Ishikawa (cell line): ENCODE results near the gene TSPAN18.

Experiments used
- CEBPB ChIP-seq: IDR thresholded peaks from 2 replicates; pipeline ENCODE4 v1.6.1; 2012
- CREB1 ChIP-seq: IDR thresholded peaks from 2 replicates; pipeline ENCODE4 v1.6.1; 2012; ENCODE audit warnings: low read depth
- EGR1 ChIP-seq: IDR thresholded peaks from 2 replicates; pipeline ENCODE4 v1.6.1; 2012
- EP300 ChIP-seq: IDR thresholded peaks from 2 replicates; pipeline ENCODE4 v1.6.1; 2012; ENCODE audit warnings: borderline replicate concordance
- FOXM1 ChIP-seq: IDR thresholded peaks from 2 replicates; pipeline ENCODE4 v1.6.1; 2012; ENCODE audit warnings: low read depth, borderline replicate concordance
- NFIC ChIP-seq: IDR thresholded peaks from 2 replicates; pipeline ENCODE4 v1.6.1; 2012
- RAD21 ChIP-seq: IDR thresholded peaks from 2 replicates; pipeline ENCODE4 v1.6.1; 2012; ENCODE audit warnings: low read depth
- TAF1 ChIP-seq: IDR thresholded peaks from 2 replicates; pipeline ENCODE4 v1.6.1; 2012; ENCODE audit warnings: low read depth, mild to moderate bottlenecking
- TCF12 ChIP-seq: IDR thresholded peaks from 2 replicates; pipeline ENCODE4 v1.6.1; 2012; ENCODE audit warnings: low read depth
- TEAD4 ChIP-seq: IDR thresholded peaks from 2 replicates; pipeline ENCODE4 v1.6.1; 2012
- YY1 ChIP-seq: IDR thresholded peaks from 2 replicates; pipeline ENCODE4 v1.6.1; 2012; ENCODE audit warnings: low read depth
- ZBTB7A ChIP-seq: IDR thresholded peaks from 2 replicates; pipeline ENCODE4 v1.6.1; 2012; ENCODE audit warnings: low read depth
- TF ChIP-seq, protein P1 (sequence below): IDR thresholded peaks from 2 replicates; pipeline ENCODE4 v1.6.1; 2012
- TF ChIP-seq, protein P2 (sequence below): IDR thresholded peaks from 2 replicates; pipeline ENCODE4 v1.6.1; 2012
- TF ChIP-seq, protein P3 (sequence below): IDR thresholded peaks from 2 replicates; pipeline ENCODE4 v1.6.1; 2012; ENCODE audit warnings: low read depth, mild to moderate bottlenecking

The TSPAN18 gene

DNA sequence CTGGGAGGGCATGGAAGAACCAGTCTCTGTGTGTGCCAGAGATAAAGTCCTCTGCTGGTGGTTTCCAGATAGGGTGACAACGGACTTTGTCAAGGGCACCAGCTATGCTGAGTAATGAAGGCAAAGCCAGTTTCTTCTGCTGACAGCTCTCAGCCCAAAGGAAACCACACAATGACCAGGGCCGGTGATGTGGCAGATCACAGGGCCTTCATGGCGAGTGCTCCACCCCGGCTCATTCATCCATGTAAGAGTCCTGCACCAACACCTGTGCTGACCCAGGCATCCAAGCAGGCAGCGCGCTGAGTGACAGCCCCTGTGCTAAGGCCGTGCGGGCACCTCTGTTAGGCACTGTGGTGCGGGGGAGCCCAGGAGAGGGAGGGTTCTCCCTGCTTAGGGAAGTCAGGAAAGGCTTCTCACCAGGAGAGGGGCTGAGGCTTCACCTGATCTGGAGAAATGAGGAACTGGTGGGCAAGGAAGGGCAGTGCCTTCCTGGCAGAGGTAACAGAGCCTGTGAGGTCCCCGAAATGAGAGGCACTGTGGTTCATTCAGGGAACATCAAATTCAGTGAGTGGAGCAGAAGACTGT lies 190.1 kb downstream of the TSPAN18 start:
- no peak for TF ChIP-seq TCF12
- TF ChIP-seq, protein P1, sequence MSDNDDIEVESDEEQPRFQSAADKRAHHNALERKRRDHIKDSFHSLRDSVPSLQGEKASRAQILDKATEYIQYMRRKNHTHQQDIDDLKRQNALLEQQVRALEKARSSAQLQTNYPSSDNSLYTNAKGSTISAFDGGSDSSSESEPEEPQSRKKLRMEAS: no peak
- TF ChIP-seq, protein P2, sequence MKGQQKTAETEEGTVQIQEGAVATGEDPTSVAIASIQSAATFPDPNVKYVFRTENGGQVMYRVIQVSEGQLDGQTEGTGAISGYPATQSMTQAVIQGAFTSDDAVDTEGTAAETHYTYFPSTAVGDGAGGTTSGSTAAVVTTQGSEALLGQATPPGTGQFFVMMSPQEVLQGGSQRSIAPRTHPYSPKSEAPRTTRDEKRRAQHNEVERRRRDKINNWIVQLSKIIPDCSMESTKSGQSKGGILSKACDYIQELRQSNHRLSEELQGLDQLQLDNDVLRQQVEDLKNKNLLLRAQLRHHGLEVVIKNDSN: no peak
- no peak for TF ChIP-seq TEAD4
- no peak for TF ChIP-seq CREB1
- no peak for TF ChIP-seq RAD21
- TF ChIP-seq CEBPB: no peak
- no peak for TF ChIP-seq EGR1
- TF ChIP-seq FOXM1: no peak
- no peak for TF ChIP-seq NFIC
- no peak for TF ChIP-seq EP300
- TF ChIP-seq, protein P3, sequence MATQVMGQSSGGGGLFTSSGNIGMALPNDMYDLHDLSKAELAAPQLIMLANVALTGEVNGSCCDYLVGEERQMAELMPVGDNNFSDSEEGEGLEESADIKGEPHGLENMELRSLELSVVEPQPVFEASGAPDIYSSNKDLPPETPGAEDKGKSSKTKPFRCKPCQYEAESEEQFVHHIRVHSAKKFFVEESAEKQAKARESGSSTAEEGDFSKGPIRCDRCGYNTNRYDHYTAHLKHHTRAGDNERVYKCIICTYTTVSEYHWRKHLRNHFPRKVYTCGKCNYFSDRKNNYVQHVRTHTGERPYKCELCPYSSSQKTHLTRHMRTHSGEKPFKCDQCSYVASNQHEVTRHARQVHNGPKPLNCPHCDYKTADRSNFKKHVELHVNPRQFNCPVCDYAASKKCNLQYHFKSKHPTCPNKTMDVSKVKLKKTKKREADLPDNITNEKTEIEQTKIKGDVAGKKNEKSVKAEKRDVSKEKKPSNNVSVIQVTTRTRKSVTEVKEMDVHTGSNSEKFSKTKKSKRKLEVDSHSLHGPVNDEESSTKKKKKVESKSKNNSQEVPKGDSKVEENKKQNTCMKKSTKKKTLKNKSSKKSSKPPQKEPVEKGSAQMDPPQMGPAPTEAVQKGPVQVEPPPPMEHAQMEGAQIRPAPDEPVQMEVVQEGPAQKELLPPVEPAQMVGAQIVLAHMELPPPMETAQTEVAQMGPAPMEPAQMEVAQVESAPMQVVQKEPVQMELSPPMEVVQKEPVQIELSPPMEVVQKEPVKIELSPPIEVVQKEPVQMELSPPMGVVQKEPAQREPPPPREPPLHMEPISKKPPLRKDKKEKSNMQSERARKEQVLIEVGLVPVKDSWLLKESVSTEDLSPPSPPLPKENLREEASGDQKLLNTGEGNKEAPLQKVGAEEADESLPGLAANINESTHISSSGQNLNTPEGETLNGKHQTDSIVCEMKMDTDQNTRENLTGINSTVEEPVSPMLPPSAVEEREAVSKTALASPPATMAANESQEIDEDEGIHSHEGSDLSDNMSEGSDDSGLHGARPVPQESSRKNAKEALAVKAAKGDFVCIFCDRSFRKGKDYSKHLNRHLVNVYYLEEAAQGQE: no peak
- TF ChIP-seq ZBTB7A: no peak
- no peak for TF ChIP-seq TAF1
- TF ChIP-seq YY1: no peak

DNA sequence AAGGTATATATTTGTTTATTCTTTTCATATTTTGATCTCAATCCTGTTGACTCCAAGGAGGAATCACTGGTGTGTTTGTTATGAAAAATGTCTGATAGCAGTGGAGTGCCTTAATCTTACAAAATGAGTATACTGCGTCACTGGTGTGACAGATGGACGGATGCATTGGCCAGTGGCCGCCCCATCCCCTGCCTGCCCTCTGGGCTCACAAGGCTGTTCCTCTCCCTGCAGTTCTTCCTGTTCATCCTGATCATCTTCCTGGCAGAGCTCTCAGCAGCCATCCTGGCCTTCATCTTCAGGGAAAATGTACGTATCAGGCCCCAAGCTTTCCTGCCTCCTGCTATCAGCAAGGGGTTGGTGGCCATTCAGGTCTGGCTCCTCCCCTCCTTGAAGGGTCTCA lies 191.0 kb downstream of the TSPAN18 start:
- no peak for TF ChIP-seq RAD21
- TF ChIP-seq, protein P1: no peak
- TF ChIP-seq, protein P3: no peak

DNA sequence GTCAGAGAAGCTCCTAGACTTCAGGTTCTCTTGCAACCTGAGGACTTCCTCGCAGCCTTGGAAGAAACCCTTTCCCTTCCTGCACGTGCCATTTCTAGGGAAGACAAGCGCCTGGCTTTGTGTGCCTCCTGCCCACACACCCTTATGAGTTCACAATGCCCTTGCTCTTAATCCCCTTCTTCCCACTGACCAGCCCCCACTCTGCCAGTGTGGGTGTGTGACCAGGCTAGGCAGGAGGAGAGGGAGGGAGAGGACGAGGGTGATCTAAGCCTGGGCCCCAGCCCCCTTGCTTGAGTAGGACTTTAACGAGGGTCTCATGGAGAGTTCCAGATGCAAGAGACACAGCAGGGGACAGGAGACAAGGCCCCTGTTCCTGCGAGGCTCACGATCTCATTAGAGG lies 193.7 kb downstream of the TSPAN18 start:
- TF ChIP-seq, protein P3: no peak
- TF ChIP-seq, protein P1: no peak
- TF ChIP-seq YY1 (no peak), TCF12 (no peak), EGR1 (no peak), NFIC (no peak), FOXM1 (no peak), CEBPB (no peak), ZBTB7A (no peak), RAD21 (no peak), TAF1 (no peak), TEAD4 (no peak)
- TF ChIP-seq, protein P2: no peak

DNA sequence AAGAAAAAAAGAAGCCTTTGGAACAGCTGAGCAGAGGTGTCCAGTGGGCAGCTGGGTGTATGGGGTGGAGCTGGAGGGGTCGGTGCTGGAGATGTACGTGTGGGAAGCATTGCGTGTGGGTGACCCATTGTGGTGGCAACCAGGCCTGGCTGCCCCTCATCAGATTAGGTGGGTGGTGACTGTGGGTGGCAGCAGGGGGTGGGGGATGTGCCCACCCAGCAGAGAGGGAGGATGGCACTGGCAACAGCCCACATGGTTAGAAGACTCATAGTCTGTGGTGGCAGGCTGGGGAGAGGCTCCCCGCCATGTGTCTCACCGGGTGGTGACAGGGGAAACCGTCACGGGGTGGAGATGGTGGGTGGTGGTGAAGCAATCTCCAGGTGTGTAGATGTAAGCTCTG lies 196.4 kb downstream of the TSPAN18 start:
- TF ChIP-seq EP300 (no peak), ZBTB7A (no peak), YY1 (no peak), CEBPB (no peak), EGR1 (no peak), FOXM1 (no peak)

DNA sequence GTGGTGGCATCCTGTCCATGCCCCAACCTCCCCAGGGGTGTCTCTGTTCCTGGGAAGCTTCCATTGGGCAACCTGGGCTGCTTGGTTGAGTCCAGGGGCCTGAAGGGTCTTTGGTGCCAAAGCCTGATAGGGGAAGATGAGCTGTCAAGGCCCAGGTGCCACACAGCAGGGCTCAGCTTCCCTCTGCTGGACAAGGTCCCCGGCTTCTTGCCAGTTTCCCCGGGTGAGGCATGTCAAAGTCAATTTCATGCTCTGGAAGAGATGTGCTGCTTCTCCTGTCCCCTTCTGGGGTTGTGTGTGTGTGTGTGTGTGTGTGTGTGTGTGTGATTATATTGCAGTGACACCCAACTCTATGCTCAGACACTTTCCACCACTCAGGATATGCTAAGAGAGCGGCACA lies 197.0 kb downstream of the TSPAN18 start:
- TF ChIP-seq ZBTB7A: no peak
- TF ChIP-seq EGR1: no peak
- no peak for TF ChIP-seq CREB1
- no peak for TF ChIP-seq YY1
- TF ChIP-seq, protein P2: no peak
- TF ChIP-seq TEAD4: no peak
- TF ChIP-seq TAF1: no peak
- TF ChIP-seq, protein P1: no peak
- TF ChIP-seq FOXM1: no peak
- TF ChIP-seq RAD21: no peak
- no peak for TF ChIP-seq NFIC
- TF ChIP-seq TCF12: no peak
- no peak for TF ChIP-seq EP300
- TF ChIP-seq, protein P3: no peak
- TF ChIP-seq CEBPB: no peak
